ENCODE data around the gene IL9. TPM values are rescaled to one million over a fixed set of nuclear protein-coding genes. Genes with fewer than 3 reads are reported as not detected.
A peak's percentile ranks its signal among the peaks of the same experiment; 100 is the strongest.

The IL9 gene
- total RNA-seq (10 to 100 TPM; 12.5 to 13.0 TPM), polyA plus RNA-seq (not detected)

- Histone ChIP-seq H3K36me3 (ENCODE audit: insufficient read depth, low read length) (no peaks in the 10 kb centered on the region), H3K4me1 (ENCODE audit: insufficient read depth, low read length) (no peaks in the 10 kb centered on the region), H3K27ac (ENCODE audit: low read depth, low read length) (no peak within 1 kb of the TSS), H3K9me3 (ENCODE audit: low read length) (no peaks in the 10 kb centered on the region), H3K4me3 (ENCODE audit: low read length) (no peak within 1 kb of the TSS), H3K27me3 (ENCODE audit: insufficient read depth, low read length, poor library complexity, severe bottlenecking) (peaks cover 3% of the 10 kb centered on the region)
- no peaks in the 10 kb centered on the region for H3K9me3 Mint-ChIP-seq
- H3K4me1 Mint-ChIP-seq, result peaks cover 0 to 9% (median 5%) of the 10 kb centered on the region in 3 donors
- H3K4me3 Mint-ChIP-seq, result no peak within 1 kb of the TSS
- no peak within 1 kb of the TSS for H3K27ac Mint-ChIP-seq
- no peak for DNase-seq
- peaks cover 22 to 53% of the 10 kb centered on the region in 2 donors for H3K27me3 Mint-ChIP-seq
- POLR2A ChIA-PET, result no interaction called here
- no peaks in the 10 kb centered on the region for H3K36me3 Mint-ChIP-seq
- CTCF ChIA-PET, result no interaction called here
Measured at GRCh38 chr5:135895474-135896006, at the start of gene IL9. TSS of gene IL9 (minus strand) at chr5:135895841. CDS start at chr5:135895816, 25 bp downstream.

GRCh38 chr5:135944967-135945560, 49.4 kb upstream of the IL9 start:
- no peaks in the 10 kb centered on the region for H3K36me3 ChIP-seq (ENCODE audit: insufficient read depth, low read length)
- ChIA-PET CTCF (interaction anchor here (0.8 to 2.7 kb wide), 10 partner anchors 17 to 267 kb away, joined by 3 to 19 read pairs (median 3); no protein-coding TSS in a partner anchor), POLR2A (no interaction called here)
- peak in 2 of 5 donors; percentile 25 to 44 for DNase-seq
- H3K4me1 Mint-ChIP-seq, result no peaks in the 10 kb centered on the region
- H3K4me3 ChIP-seq (ENCODE audit: low read length), result no peak overlapping the region
- no peak overlapping the region for H3K27ac Mint-ChIP-seq
- H3K9me3 ChIP-seq (ENCODE audit: low read length), result no peaks in the 10 kb centered on the region
- H3K4me3 Mint-ChIP-seq, result no peak overlapping the region
- no peaks in the 10 kb centered on the region for H3K27me3 ChIP-seq (ENCODE audit: insufficient read depth, low read length, poor library complexity, severe bottlenecking)
- H3K4me1 ChIP-seq (ENCODE audit: insufficient read depth, low read length), result no peaks in the 10 kb centered on the region
- peaks cover 7 to 20% of the 10 kb centered on the region in 2 donors for H3K27me3 Mint-ChIP-seq
- H3K36me3 Mint-ChIP-seq, result no peaks in the 10 kb centered on the region
- no peak overlapping the region for H3K27ac ChIP-seq (ENCODE audit: low read depth, low read length)
- no peaks in the 10 kb centered on the region for H3K9me3 Mint-ChIP-seq

GRCh38 chr5:135944564-135944963, 48.9 kb upstream of the IL9 start:
- CTCF ChIA-PET, result interaction anchor here (0.8 to 2.7 kb wide), 10 partner anchors 17 to 268 kb away, joined by 3 to 19 read pairs (median 3); no protein-coding TSS in a partner anchor
- DNase-seq, result no peak
- Mint-ChIP-seq H3K4me3 (no peak overlapping the region), H3K4me1 (no peaks in the 10 kb centered on the region), H3K9me3 (no peaks in the 10 kb centered on the region), H3K27ac (no peak overlapping the region), H3K27me3 (peaks cover 7 to 20% of the 10 kb centered on the region in 2 donors), H3K36me3 (no peaks in the 10 kb centered on the region)
- Histone ChIP-seq H3K9me3 (ENCODE audit: low read length) (no peaks in the 10 kb centered on the region), H3K4me3 (ENCODE audit: low read length) (no peak overlapping the region), H3K36me3 (ENCODE audit: insufficient read depth, low read length) (no peaks in the 10 kb centered on the region), H3K27me3 (ENCODE audit: insufficient read depth, low read length, poor library complexity, severe bottlenecking) (no peaks in the 10 kb centered on the region), H3K27ac (ENCODE audit: low read depth, low read length) (no peak overlapping the region), H3K4me1 (ENCODE audit: insufficient read depth, low read length) (no peaks in the 10 kb centered on the region)
- POLR2A ChIA-PET, result no interaction called here

GRCh38 chr5:135942202-135942771, 46.6 kb upstream of the IL9 start:
- no peak for DNase-seq
- CTCF ChIA-PET, result interaction anchor here (1.3 kb wide), 1 partner anchor 9 kb away, joined by 4 read pairs; no protein-coding TSS in a partner anchor
- H3K36me3 Mint-ChIP-seq, result no peaks in the 10 kb centered on the region
- Histone ChIP-seq H3K4me1 (ENCODE audit: insufficient read depth, low read length) (no peaks in the 10 kb centered on the region), H3K4me3 (ENCODE audit: low read length) (no peak overlapping the region), H3K27me3 (ENCODE audit: insufficient read depth, low read length, poor library complexity, severe bottlenecking) (no peaks in the 10 kb centered on the region), H3K36me3 (ENCODE audit: insufficient read depth, low read length) (no peaks in the 10 kb centered on the region), H3K9me3 (ENCODE audit: low read length) (no peaks in the 10 kb centered on the region), H3K27ac (ENCODE audit: low read depth, low read length) (no peak overlapping the region)
- POLR2A ChIA-PET, result no interaction called here
- no peak overlapping the region for H3K4me3 Mint-ChIP-seq
- no peaks in the 10 kb centered on the region for H3K4me1 Mint-ChIP-seq
- H3K9me3 Mint-ChIP-seq, result no peaks in the 10 kb centered on the region
- H3K27me3 Mint-ChIP-seq, result peaks cover 7 to 32% of the 10 kb centered on the region in 2 donors
- H3K27ac Mint-ChIP-seq, result no peak overlapping the region

GRCh38 chr5:135941711-135942110, 46.1 kb upstream of the IL9 start:
- Mint-ChIP-seq H3K4me3 (no peak overlapping the region), H3K4me1 (no peaks in the 10 kb centered on the region), H3K27me3 (peaks cover 7 to 32% of the 10 kb centered on the region in 2 donors), H3K27ac (no peak overlapping the region), H3K36me3 (no peaks in the 10 kb centered on the region), H3K9me3 (no peaks in the 10 kb centered on the region)
- H3K9me3 ChIP-seq (ENCODE audit: low read length), result no peaks in the 10 kb centered on the region
- no peak overlapping the region for H3K27ac ChIP-seq (ENCODE audit: low read depth, low read length)
- no peaks in the 10 kb centered on the region for H3K4me1 ChIP-seq (ENCODE audit: insufficient read depth, low read length)
- CTCF ChIA-PET, result interaction anchor here (1.3 kb wide), 1 partner anchor 10 kb away, joined by 4 read pairs; no protein-coding TSS in a partner anchor
- H3K36me3 ChIP-seq (ENCODE audit: insufficient read depth, low read length), result no peaks in the 10 kb centered on the region
- no peaks in the 10 kb centered on the region for H3K27me3 ChIP-seq (ENCODE audit: insufficient read depth, low read length, poor library complexity, severe bottlenecking)
- POLR2A ChIA-PET, result no interaction called here
- no peak for DNase-seq
- no peak overlapping the region for H3K4me3 ChIP-seq (ENCODE audit: low read length)

GRCh38 chr5:135937245-135937911, 41.7 kb upstream of the IL9 start:
- no peaks in the 10 kb centered on the region for H3K4me1 Mint-ChIP-seq
- POLR2A ChIA-PET, result no interaction called here
- Histone ChIP-seq H3K4me3 (ENCODE audit: low read length) (no peak overlapping the region), H3K36me3 (ENCODE audit: insufficient read depth, low read length) (no peaks in the 10 kb centered on the region), H3K4me1 (ENCODE audit: insufficient read depth, low read length) (no peaks in the 10 kb centered on the region), H3K27ac (ENCODE audit: low read depth, low read length) (no peak overlapping the region), H3K27me3 (ENCODE audit: insufficient read depth, low read length, poor library complexity, severe bottlenecking) (no peaks in the 10 kb centered on the region), H3K9me3 (ENCODE audit: low read length) (no peaks in the 10 kb centered on the region)
- H3K27me3 Mint-ChIP-seq, result peaks cover 10 to 38% of the 10 kb centered on the region in 2 donors
- no peaks in the 10 kb centered on the region for H3K36me3 Mint-ChIP-seq
- DNase-seq, result no peak
- H3K4me3 Mint-ChIP-seq, result no peak overlapping the region
- no peaks in the 10 kb centered on the region for H3K9me3 Mint-ChIP-seq
- H3K27ac Mint-ChIP-seq, result no peak overlapping the region
- CTCF ChIA-PET, result no interaction called here

- Mint-ChIP-seq H3K9me3 (no peaks in the 10 kb centered on the region), H3K4me1 (peaks cover 0 to 6% (median 0%) of the 10 kb centered on the region in 3 donors), H3K4me3 (no peak overlapping the region), H3K27me3 (peaks cover 24 to 42% of the 10 kb centered on the region in 2 donors), H3K27ac (no peak overlapping the region), H3K36me3 (no peaks in the 10 kb centered on the region)
- Histone ChIP-seq H3K27me3 (ENCODE audit: insufficient read depth, low read length, poor library complexity, severe bottlenecking) (no peaks in the 10 kb centered on the region), H3K9me3 (ENCODE audit: low read length) (no peaks in the 10 kb centered on the region), H3K4me1 (ENCODE audit: insufficient read depth, low read length) (no peaks in the 10 kb centered on the region), H3K27ac (ENCODE audit: low read depth, low read length) (no peak overlapping the region), H3K4me3 (ENCODE audit: low read length) (no peak overlapping the region), H3K36me3 (ENCODE audit: insufficient read depth, low read length) (no peaks in the 10 kb centered on the region)
- CTCF ChIA-PET, result no interaction called here
- POLR2A ChIA-PET, result no interaction called here
- DNase-seq, result no peak
Measured at GRCh38 chr5:135934939-135935338, 39.3 kb upstream of the IL9 start.

- Mint-ChIP-seq H3K4me1 (peaks cover 0 to 6% (median 0%) of the 10 kb centered on the region in 3 donors), H3K4me3 (peak overlapping the region in 3 of 7 donors; percentile 20 to 59 (median 39)), H3K27me3 (peaks cover 40 to 64% of the 10 kb centered on the region in 2 donors), H3K9me3 (peaks cover 1 to 8% (median 6%) of the 10 kb centered on the region in 5 donors), H3K27ac (no peak overlapping the region), H3K36me3 (no peaks in the 10 kb centered on the region)
- ChIA-PET CTCF (no interaction called here), POLR2A (no interaction called here)
- Histone ChIP-seq H3K27me3 (ENCODE audit: insufficient read depth, low read length, poor library complexity, severe bottlenecking) (peaks cover 4% of the 10 kb centered on the region), H3K4me3 (ENCODE audit: low read length) (no peak overlapping the region), H3K9me3 (ENCODE audit: low read length) (no peaks in the 10 kb centered on the region), H3K4me1 (ENCODE audit: insufficient read depth, low read length) (no peaks in the 10 kb centered on the region), H3K27ac (ENCODE audit: low read depth, low read length) (no peak overlapping the region), H3K36me3 (ENCODE audit: insufficient read depth, low read length) (no peaks in the 10 kb centered on the region)
- DNase-seq, result no peak
Measured at GRCh38 chr5:135930949-135931295, 35.3 kb upstream of the IL9 start.

Data from CD8-positive, alpha-beta memory T cell (primary cell).